Stimulated activated CD4-positive, alpha-beta T cell treated with anti-CD3 and anti-CD28 coated beads, Interleukin-15, amount 100 ng/mL, for 48 hours (primary cell): Measurements from ENCODE around the gene TCP11L2.

Experiments
- DNase-seq, 2 donors: peaks; one replicate each; pipeline ENCODE4 v3.0.0-alpha.2; 2020; ENCODE audit warnings: low read depth in 2 of 2

Gene TCP11L2

GRCh38 chr12:106302401-106303201 lies at the start of gene TCP11L2:
Gene TCP11L2, plus strand, starts transcription at chr12:106302733. Its CDS starts 8,343 bp downstream, at chr12:106311076.
- peak; percentile 67 to 79 for DNase-seq

- DNase-seq: no peak
Measured at GRCh38 chr12:106254724-106255123, 47.8 kb upstream of the TCP11L2 start.

GRCh38 chr12:106255493-106255892 lies 47.0 kb upstream of the TCP11L2 start:
- DNase-seq: no peak

GRCh38 chr12:106255952-106256351 lies 46.6 kb upstream of the TCP11L2 start:
- DNase-seq: no peak

- no peak for DNase-seq
Measured at GRCh38 chr12:106256524-106256923, 46.0 kb upstream of the TCP11L2 start.

GRCh38 chr12:106258226-106258625 lies 44.3 kb upstream of the TCP11L2 start:
- DNase-seq: no peak

GRCh38 chr12:106258935-106259334 lies 43.6 kb upstream of the TCP11L2 start:
- DNase-seq: no peak

- DNase-seq: no peak
Measured at GRCh38 chr12:106265116-106265515, 37.4 kb upstream of the TCP11L2 start.

GRCh38 chr12:106267535-106267934 lies 35.0 kb upstream of the TCP11L2 start:
- no peak for DNase-seq

GRCh38 chr12:106269150-106269771 lies 33.3 kb upstream of the TCP11L2 start:
- no peak for DNase-seq

- no peak for DNase-seq
Measured at GRCh38 chr12:106271575-106272505, 30.7 kb upstream of the TCP11L2 start.

- no peak for DNase-seq
Measured at GRCh38 chr12:106273491-106273890, 29.0 kb upstream of the TCP11L2 start.

- DNase-seq: no peak
Measured at GRCh38 chr12:106274012-106274411, 28.5 kb upstream of the TCP11L2 start.

GRCh38 chr12:106274575-106275121 lies 27.9 kb upstream of the TCP11L2 start:
- no peak for DNase-seq

GRCh38 chr12:106275458-106275857 lies 27.1 kb upstream of the TCP11L2 start:
- no peak for DNase-seq

- no peak for DNase-seq
Measured at GRCh38 chr12:106276032-106276740, 26.3 kb upstream of the TCP11L2 start.

GRCh38 chr12:106280106-106280505 lies 22.4 kb upstream of the TCP11L2 start:
- no peak for DNase-seq

GRCh38 chr12:106281056-106281782 lies 21.3 kb upstream of the TCP11L2 start:
- no peak for DNase-seq

- DNase-seq: no peak
Measured at GRCh38 chr12:106281804-106282203, 20.7 kb upstream of the TCP11L2 start.

- DNase-seq: no peak
Measured at GRCh38 chr12:106282457-106283097, 20.0 kb upstream of the TCP11L2 start.
